ACC112 (cell line): ENCODE data around the gene CTIF.
"Not testable (repeated sequence)": the region's sequence is repeated elsewhere in the genome, so short reads cannot be mapped to it uniquely, and the experiment has no call there.

Experiments
- H2AFZ ChIP-seq: fragments of 200-600 bp; sonication (generic); one replicate; pipeline ENCODE4 v1.6.0; 2017; ENCODE audit warnings: antibody characterized with exemption, low read length; ENCODE audit not compliant: unreplicated experiment
- H3K27ac ChIP-seq: fragments of 200-600 bp; sonication (generic); 2 replicates; pipeline ENCODE4 v1.5.1; 2014; ENCODE audit warnings: low read depth, mild to moderate bottlenecking, antibody characterized with exemption, low read length, moderate library complexity
- H3K27me3 ChIP-seq: fragments of 200-600 bp; sonication (generic); 2 replicates; pipeline ENCODE4 v1.6.1; 2014; ENCODE audit warnings: mild to moderate bottlenecking, antibody characterized with exemption, low read length, moderate library complexity, mixed read lengths; ENCODE audit not compliant: insufficient read depth
- H3K36me3 ChIP-seq: fragments of 200-600 bp; sonication (generic); 2 replicates; pipeline ENCODE4 v1.6.1; 2016; ENCODE audit warnings: mild to moderate bottlenecking, antibody characterized with exemption, low read length, moderate library complexity, mixed read lengths; ENCODE audit not compliant: insufficient read depth
- H3K4me1 ChIP-seq: fragments of 200-600 bp; sonication (generic); one replicate; pipeline ENCODE4 v1.6.1; 2016; ENCODE audit warnings: low read length, mixed read lengths; ENCODE audit not compliant: insufficient read depth, unreplicated experiment, control insufficient read depth
- H3K4me3 ChIP-seq: fragments of 200-600 bp; sonication (generic); 2 replicates; pipeline ENCODE4 v1.5.1; 2014; ENCODE audit warnings: mild to moderate bottlenecking, low read depth, low read length
- H3K79me2 ChIP-seq: fragments of 200-600 bp; sonication (generic); one replicate; pipeline ENCODE4 v1.6.0; 2016; ENCODE audit warnings: low read length; ENCODE audit not compliant: control insufficient read depth, unreplicated experiment, insufficient read depth

Gene CTIF

GRCh38 chr18:48709371-48710062 lies 170.7 kb downstream of the CTIF start:
- Histone ChIP-seq H3K27me3 (no peaks in the 10 kb centered on the region), H3K79me2 (peaks cover 5% of the 10 kb centered on the region), H3K27ac (no peak overlapping the region), H3K36me3 (no peaks in the 10 kb centered on the region), H2AFZ (no peak overlapping the region), H3K4me1 (no peaks in the 10 kb centered on the region), H3K4me3 (no peak overlapping the region)

- Histone ChIP-seq H3K27ac (no peak overlapping the region), H3K36me3 (no peaks in the 10 kb centered on the region), H3K4me3 (no peak overlapping the region), H3K27me3 (no peaks in the 10 kb centered on the region), H2AFZ (no peak overlapping the region), H3K79me2 (peaks cover 5% of the 10 kb centered on the region), H3K4me1 (no peaks in the 10 kb centered on the region)
Observed at GRCh38 chr18:48711651-48712486, 173.0 kb downstream of the CTIF start.

GRCh38 chr18:48713309-48713708 lies 174.5 kb downstream of the CTIF start:
- Histone ChIP-seq H3K4me1 (no peaks in the 10 kb centered on the region), H3K79me2 (peaks cover 2% of the 10 kb centered on the region), H3K36me3 (no peaks in the 10 kb centered on the region), H2AFZ (no peak overlapping the region), H3K27me3 (no peaks in the 10 kb centered on the region), H3K27ac (no peak overlapping the region), H3K4me3 (no peak overlapping the region)

- H3K79me2 ChIP-seq: no peaks in the 10 kb centered on the region
- H3K27ac ChIP-seq: no peak overlapping the region
- no peaks in the 10 kb centered on the region for H3K36me3 ChIP-seq
- peaks cover 7% of the 10 kb centered on the region for H3K4me1 ChIP-seq
- H3K4me3 ChIP-seq: no peak overlapping the region
- no peak overlapping the region for H2AFZ ChIP-seq
- H3K27me3 ChIP-seq: no peaks in the 10 kb centered on the region
Observed at GRCh38 chr18:48714873-48715272, 176.0 kb downstream of the CTIF start.

GRCh38 chr18:48715711-48716361 lies 177.0 kb downstream of the CTIF start:
- H2AFZ ChIP-seq: no peak overlapping the region
- no peaks in the 10 kb centered on the region for H3K27me3 ChIP-seq
- no peak overlapping the region for H3K27ac ChIP-seq

GRCh38 chr18:48717227-48717626 lies 178.4 kb downstream of the CTIF start:
- not testable (repeated sequence) for H3K4me3 ChIP-seq, H3K36me3 ChIP-seq, H2AFZ ChIP-seq, H3K27me3 ChIP-seq, H3K79me2 ChIP-seq, H3K27ac ChIP-seq
- peaks cover 26% of the 10 kb centered on the region for H3K4me1 ChIP-seq

More at GRCh38 chr18:48715711-48716361, 177.0 kb downstream of the CTIF start:
- Histone ChIP-seq H3K36me3 (no peaks in the 10 kb centered on the region), H3K4me3 (no peak overlapping the region), H3K4me1 (peaks cover 16% of the 10 kb centered on the region), H3K79me2 (no peaks in the 10 kb centered on the region)

- no peak overlapping the region for H3K4me3 ChIP-seq
- peaks cover 26% of the 10 kb centered on the region for H3K4me1 ChIP-seq
- H3K79me2 ChIP-seq: no peaks in the 10 kb centered on the region
- H3K27me3 ChIP-seq: no peaks in the 10 kb centered on the region
- no peak overlapping the region for H2AFZ ChIP-seq
- no peaks in the 10 kb centered on the region for H3K36me3 ChIP-seq
- H3K27ac ChIP-seq: no peak overlapping the region
Observed at GRCh38 chr18:48718251-48718959, 179.6 kb downstream of the CTIF start.

- Histone ChIP-seq H3K79me2 (no peaks in the 10 kb centered on the region), H3K27me3 (no peaks in the 10 kb centered on the region), H3K27ac (no peak overlapping the region), H3K4me1 (peaks cover 26% of the 10 kb centered on the region), H2AFZ (no peak overlapping the region), H3K36me3 (no peaks in the 10 kb centered on the region), H3K4me3 (no peak overlapping the region)
Observed at GRCh38 chr18:48719388-48719787, 180.6 kb downstream of the CTIF start.

- no peaks in the 10 kb centered on the region for H3K27me3 ChIP-seq
- H3K4me3 ChIP-seq: no peak overlapping the region; the same call in 1 of the 2 replicates
Observed at GRCh38 chr18:48719974-48720654, 181.3 kb downstream of the CTIF start.

GRCh38 chr18:48720655-48721025 lies 181.8 kb downstream of the CTIF start:
- peaks cover 2% of the 10 kb centered on the region; the same call in 1 of the 2 replicates for H3K36me3 ChIP-seq
- H2AFZ ChIP-seq: no peak overlapping the region
- H3K27me3 ChIP-seq: no peaks in the 10 kb centered on the region
- no peaks in the 10 kb centered on the region for H3K79me2 ChIP-seq
- H3K4me1 ChIP-seq: peaks cover 26% of the 10 kb centered on the region
- no peak overlapping the region; the same call in 1 of the 2 replicates for H3K4me3 ChIP-seq
- no peak overlapping the region for H3K27ac ChIP-seq

More at GRCh38 chr18:48719974-48720654, 181.3 kb downstream of the CTIF start:
- no peaks in the 10 kb centered on the region for H3K36me3 ChIP-seq
- H3K27ac ChIP-seq: no peak overlapping the region
- H3K79me2 ChIP-seq: no peaks in the 10 kb centered on the region
- H3K4me1 ChIP-seq: peaks cover 26% of the 10 kb centered on the region
- no peak overlapping the region for H2AFZ ChIP-seq
